Skin of body (tissue), 1 donor: ENCODE measurements around the gene COMP. TPM values are rescaled to one million over a fixed set of nuclear protein-coding genes. Genes with fewer than 3 reads are reported as not detected.

ENCODE experiments used
- total RNA-seq: library from RNA; depleted of rRNA; stranded (reverse); fragments of >200 nt; gene quantifications from one replicate; pipeline ENCODE4 v1.2.3, GENCODE V29; 2014

The COMP gene
- total RNA-seq, 1 donor from 2014 or later = 10.9 TPM

Other genes starting within 250 kb of the COMP start
- gene FKBP8, start 247.7 kb downstream of the COMP start, total RNA-seq = 86.4 TPM
- 38.4 TPM for gene KXD1, start 233.4 kb downstream of the COMP start, total RNA-seq
- gene UBA52, start 219.4 kb downstream of the COMP start, total RNA-seq = 992 TPM
- gene REX1BD, start 202.5 kb downstream of the COMP start, total RNA-seq = 23.4 TPM
- gene CRLF1, start 184.5 kb downstream of the COMP start, total RNA-seq = 9.3 TPM
- gene TMEM59L, start 178.4 kb downstream of the COMP start, total RNA-seq = 1.8 TPM
- 2.1 TPM for gene KLHL26, start 154.3 kb downstream of the COMP start, total RNA-seq
- gene CRTC1, start 107.6 kb downstream of the COMP start, total RNA-seq = 3.2 TPM
- 46.7 TPM for gene UPF1, start 40.7 kb upstream of the COMP start, total RNA-seq
- 2.5 TPM for gene CERS1, start 104.9 kb upstream of the COMP start, total RNA-seq
- gene COPE, start 128.1 kb upstream of the COMP start, total RNA-seq = 54.6 TPM
- gene DDX49, start 128.4 kb upstream of the COMP start, total RNA-seq = 31.8 TPM
- gene HOMER3, start 149.9 kb upstream of the COMP start, total RNA-seq = 18.8 TPM
- gene SUGP2, start 242.2 kb upstream of the COMP start, total RNA-seq = 33.5 TPM
- gene ARMC6, start 242.3 kb upstream of the COMP start, total RNA-seq = 15.5 TPM